GM18858 (cell line): ENCODE results near the gene ATPAF1.

Experiments
- ATAC-seq: cut with Tn5 transposase; IDR thresholded peaks from one replicate; pipeline ENCODE4 v1.9.1; 2021; ENCODE audit not compliant: unreplicated experiment

ATPAF1 gene

DNA sequence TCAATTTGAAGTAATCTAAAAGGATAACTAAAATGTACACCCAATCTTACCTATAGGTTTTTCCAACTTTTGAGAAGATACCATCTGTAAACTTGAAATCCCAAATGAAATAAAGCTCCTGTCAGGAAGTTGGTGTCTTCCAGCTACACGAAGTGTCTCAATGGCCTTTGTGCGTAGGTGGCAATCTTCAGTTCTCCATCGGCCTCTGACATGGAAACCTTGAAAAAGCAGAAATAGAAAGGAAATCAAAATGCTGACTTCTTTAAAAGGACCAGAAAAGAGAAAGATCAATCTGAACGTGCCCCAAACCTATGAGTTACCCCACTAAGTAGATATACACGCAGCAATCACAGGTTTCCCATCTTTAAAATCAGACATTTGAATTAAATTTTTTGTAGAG is 74.1 kb downstream of the ATPAF1 start:
- no peak for ATAC-seq

DNA sequence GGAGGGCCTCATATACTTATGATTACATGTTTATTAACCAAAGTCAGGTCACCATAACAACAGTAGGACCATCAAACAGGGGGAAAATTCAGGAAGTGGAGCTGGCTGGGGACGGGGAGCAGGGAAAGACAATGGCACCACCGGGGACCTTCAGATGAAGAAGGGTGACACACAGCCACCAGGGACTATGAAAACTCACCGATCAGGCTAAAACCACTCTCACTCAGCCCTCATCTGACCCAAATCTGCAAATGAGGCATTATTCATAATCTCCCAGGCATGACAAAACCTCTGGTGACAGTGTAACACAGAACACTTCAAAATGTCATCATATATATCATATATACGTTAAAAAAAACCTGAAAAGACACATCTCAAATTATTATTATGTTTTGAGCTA is 75.3 kb downstream of the ATPAF1 start:
- no peak for ATAC-seq

DNA sequence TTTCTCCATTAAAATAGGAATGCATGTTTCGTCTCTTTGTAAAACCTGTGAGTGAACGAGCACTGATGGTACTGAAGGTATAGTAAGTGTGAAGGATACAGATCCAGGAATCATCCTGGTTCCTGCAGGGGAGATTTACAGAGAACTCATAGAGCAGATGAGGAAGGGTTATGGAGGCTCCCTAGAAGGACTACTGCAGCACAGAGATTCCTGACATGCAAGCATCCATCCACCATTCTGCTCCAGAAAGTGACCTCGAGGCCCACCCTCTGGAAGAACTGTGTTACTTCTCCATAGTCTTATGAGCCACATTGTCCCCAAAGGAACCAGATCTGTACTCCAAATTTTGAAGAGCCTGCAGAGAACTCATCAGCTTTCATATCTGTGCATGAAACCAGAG is 78.6 kb downstream of the ATPAF1 start:
- no peak for ATAC-seq

GRCh38 chr1:46587069-46587468 is 81.1 kb downstream of the ATPAF1 start:
- ATAC-seq, result no peak

- no peak for ATAC-seq
Observed at GRCh38 chr1:46585312-46585938, 82.7 kb downstream of the ATPAF1 start.

DNA sequence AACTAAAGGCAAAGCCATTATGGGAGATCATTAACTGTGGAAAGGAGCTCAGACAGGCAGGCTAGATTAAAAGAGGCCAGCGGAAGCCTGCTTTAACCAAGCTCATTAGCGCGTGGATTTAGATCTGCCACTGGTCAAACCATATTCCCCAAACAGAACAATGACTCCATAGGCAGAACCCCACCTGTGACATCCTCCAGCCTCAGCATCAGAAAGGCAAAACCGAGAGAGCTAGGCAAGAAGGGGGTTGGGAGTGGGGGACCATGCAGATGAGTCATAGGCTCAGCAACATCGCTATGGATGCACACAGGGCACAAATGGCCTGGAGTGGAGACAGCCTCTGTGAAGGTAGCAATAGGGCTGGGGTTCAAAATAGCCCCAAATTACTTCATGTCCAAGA is 84.7 kb downstream of the ATPAF1 start:
- ATAC-seq, result no peak

GRCh38 chr1:46582972-46583371 is 85.2 kb downstream of the ATPAF1 start:
- no peak for ATAC-seq
